Activated naive CD4-positive, alpha-beta T cell treated with anti-CD3 and anti-CD28 coated beads, Interleukin-2, amount 50 U/mL, for 72 hours (primary cell): ENCODE data around the gene CBR4. TPM values are rescaled to one million over a fixed set of nuclear protein-coding genes. Genes with fewer than 3 reads are reported as not detected.
A peak's percentile ranks its signal among the peaks of the same experiment; 100 is the strongest.
"Not testable (repeated sequence)": the region's sequence is repeated elsewhere in the genome, so short reads cannot be mapped to it uniquely, and the experiment has no call there.

Experiments
- ATAC-seq, 2 donors: fragments of 150-1000 bp; cut with Tn5 transposase; 2 replicates each; pipeline ENCODE4 v1.10.0; 2021; ENCODE audit warnings: mild to moderate bottlenecking in 2 of 2, moderate library complexity in 2 of 2
- DNase-seq, 2 donors: peaks; one replicate each; pipeline ENCODE4 v3.0.0; 2021 to 2022; ENCODE audit warnings: low spot score in 2 of 2
- H3K27ac Mint-ChIP-seq, 2 donors: one replicate each; pipeline ENCODE4 v1.8.0; 2022; ENCODE audit warnings: mild to moderate bottlenecking in 2 of 2, mixed read lengths in 2 of 2
- H3K36me3 Mint-ChIP-seq, 2 donors: one replicate each; pipeline ENCODE4 v1.8.0; 2022; ENCODE audit warnings: mixed read lengths in 2 of 2
- H3K9me3 Mint-ChIP-seq, 2 donors: one replicate each; pipeline ENCODE4 v1.8.0; 2022; ENCODE audit warnings: mixed read lengths in 2 of 2
- total RNA-seq, 2 donors: library from RNA; stranded (reverse); gene quantifications; one replicate each; pipeline ENCODE4 v1.2.3, GENCODE V29; 2022

The CBR4 gene
- total RNA-seq, 2 donors from 2014 or later, result 18.0 to 22.4 TPM

DNA sequence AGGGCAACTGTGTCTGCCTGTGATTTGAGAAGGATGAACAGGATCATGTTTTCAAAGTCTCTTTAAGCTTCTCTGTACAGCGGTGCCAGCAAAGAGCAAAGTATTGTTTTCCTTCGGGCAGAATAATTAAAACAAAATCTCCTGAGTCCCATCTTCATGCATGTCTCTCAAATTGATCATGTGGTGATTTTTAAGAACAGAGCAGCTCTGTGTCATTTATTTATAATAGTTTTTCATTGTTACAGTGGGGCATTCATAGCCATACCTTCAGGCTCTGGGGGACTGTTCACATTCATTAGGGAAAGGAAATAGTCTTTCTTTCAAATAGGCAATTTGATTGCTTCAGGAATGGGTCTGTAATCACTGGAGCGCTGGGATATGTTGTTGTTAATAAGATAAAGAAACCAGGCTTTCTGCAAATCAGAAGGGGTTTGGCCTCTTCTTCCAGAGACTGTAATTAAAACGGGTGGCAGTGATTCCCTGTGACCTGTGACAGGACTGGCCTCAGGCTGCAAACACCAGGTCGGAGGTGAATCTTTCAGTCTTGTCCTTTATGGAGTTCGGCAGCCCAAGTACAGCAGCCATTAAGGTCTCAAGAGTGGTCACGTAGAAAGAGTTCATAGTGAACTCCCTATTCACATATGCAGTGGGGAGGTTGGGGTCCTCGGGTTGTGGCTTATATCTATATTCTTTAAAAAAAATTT is 29.3 kb upstream of the CBR4 start:
- Mint-ChIP-seq H3K27ac (no peak overlapping the region), H3K9me3 (no peaks in the 10 kb centered on the region), H3K36me3 (no peaks in the 10 kb centered on the region)
- no peak for DNase-seq
- ATAC-seq, result no peak

DNA sequence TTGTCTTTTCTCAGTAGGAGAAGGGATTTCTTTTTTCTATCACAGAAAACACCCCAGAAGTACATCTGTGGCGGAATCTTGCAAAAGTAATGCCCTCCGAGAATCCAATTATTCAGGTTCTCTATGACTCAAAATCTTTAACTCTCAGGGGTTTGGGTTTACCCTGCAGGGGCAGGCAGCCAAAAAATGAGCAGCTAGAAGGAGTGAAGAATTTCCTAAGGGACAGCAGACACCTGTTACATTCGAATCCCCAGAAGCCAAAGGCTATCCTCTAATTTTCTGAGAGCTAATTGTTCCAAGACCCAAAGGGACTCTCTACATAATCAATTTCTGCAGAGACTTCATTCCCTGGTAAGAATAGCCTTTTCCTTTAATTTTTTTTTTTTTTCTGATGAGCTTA is 27.5 kb upstream of the CBR4 start:
- H3K9me3 Mint-ChIP-seq, result no peaks in the 10 kb centered on the region
- H3K36me3 Mint-ChIP-seq, result no peaks in the 10 kb centered on the region
- no peak overlapping the region for H3K27ac Mint-ChIP-seq
- no peak for ATAC-seq
- no peak for DNase-seq

DNA sequence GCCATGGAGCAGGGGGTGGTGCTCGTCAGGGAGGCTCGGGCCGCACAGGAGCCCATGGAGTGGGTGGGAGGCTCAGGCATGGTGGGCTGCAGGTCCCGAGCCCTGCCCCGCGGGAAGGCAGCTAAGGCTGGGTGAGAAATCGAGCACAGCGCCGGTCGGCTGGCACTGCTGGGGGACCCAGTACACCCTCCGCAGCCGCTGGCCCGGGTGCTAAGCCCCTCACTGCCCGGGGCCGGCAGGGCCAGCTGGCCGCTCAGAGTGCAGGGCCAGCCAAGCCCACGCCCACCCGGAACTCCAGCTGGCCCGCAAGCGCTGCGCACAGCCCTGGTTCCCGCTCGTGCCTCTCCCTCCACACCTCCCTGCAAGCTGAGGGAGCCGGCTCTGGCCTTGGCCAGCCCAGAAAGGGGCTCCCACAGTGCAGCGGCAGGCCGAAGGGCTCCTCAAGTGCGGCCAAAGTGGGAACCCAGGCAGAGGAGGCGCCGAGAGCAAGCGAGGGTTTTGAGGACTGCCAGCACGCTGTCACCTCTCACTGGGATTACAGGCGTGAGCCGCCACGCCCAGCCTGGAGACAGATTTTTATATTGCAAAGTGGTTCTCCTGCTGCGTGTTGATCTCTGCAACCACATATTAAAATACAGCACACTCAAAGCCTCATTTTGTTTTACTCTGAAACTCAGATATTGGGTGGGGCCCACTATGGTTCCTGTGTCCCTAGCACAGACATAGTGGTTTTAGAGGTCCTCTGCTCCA is 26.0 kb upstream of the CBR4 start:
- not testable (repeated sequence) for H3K36me3 Mint-ChIP-seq, DNase-seq, H3K9me3 Mint-ChIP-seq, ATAC-seq, H3K27ac Mint-ChIP-seq

DNA sequence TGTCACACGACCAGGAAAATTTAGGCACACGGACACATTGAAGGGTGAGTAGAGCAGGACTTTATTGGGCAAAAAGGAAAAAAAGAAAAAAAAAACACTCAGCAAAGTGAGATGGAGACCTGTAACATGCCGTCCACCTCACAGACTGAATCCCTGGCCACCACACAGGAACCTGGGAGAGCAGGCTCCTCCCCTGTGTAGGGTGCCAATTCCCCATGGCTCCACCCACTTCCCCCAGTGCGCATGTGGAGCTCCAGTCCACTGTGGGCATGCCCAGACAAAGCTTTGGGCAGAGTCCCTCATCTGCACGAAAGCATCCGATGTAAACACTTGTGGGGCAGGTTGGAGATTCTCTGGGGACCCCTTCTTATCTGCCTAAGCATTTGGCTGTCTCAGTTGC is 23.6 kb upstream of the CBR4 start:
- DNase-seq (no peak), ATAC-seq (peak in 1 of 2 donors; percentile 36)
- Mint-ChIP-seq H3K27ac (no peak overlapping the region), H3K36me3 (no peaks in the 10 kb centered on the region), H3K9me3 (no peaks in the 10 kb centered on the region)

DNA sequence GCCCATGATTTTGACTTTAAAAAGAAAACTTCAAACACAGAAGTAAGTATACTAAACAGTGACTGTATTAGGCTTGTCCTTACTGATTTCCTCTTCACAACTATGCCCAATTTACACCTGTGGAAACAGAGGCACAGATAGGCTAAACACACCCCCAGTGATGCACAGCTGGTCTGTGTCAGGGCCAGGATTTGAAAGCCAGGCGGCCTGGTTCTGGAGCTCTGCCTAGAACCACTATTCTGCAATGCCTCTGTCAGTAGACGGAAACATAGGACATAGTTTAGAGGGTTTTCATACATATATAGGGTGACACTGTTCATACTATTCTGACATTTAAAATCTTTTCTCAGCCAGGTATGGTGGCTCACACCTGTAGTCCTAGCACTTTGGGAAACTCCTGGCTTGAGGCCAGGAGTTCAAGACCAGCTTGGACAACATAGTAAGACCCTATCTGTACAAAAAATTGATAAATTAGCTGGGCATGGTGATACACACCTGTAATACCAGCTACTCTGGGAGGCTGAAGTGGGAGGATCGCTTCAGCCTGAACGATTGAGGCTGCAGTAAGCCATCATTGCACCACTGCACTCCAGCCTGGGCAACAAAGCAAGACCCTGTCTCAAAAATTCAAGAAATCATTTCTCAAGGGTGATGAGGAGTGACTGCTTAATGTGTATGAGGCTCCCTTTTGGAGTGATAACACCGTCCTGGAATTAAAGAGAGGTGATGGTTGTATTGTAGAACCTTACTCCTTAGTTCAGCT is 23.0 kb upstream of the CBR4 start:
- Mint-ChIP-seq H3K27ac (no peak overlapping the region), H3K9me3 (no peaks in the 10 kb centered on the region), H3K36me3 (no peaks in the 10 kb centered on the region)
- ATAC-seq, result no peak
- no peak for DNase-seq

DNA sequence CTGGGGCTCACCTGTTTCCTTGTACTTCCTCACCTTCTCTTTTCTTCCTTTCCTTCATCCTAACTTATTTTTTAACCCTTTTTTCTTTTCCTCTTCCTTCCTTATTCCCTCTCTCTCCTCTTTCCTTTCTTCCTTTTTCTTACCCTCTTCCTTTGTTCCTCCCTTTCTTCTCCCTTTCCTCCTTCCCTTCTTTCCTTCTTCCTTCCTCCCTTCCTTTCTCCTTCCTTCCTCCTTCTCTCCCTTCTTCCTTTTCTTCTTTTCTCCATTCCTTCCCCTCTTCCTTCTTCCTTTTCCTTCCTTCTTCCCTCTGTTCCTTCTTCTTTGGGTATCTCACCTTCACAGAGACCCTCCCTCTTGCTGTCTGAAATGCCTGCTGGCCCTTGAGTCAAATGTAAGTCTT is 22.1 kb upstream of the CBR4 start:
- DNase-seq, result no peak
- H3K9me3 Mint-ChIP-seq, result no peaks in the 10 kb centered on the region
- ATAC-seq, result no peak
- no peaks in the 10 kb centered on the region for H3K36me3 Mint-ChIP-seq
- H3K27ac Mint-ChIP-seq, result no peak overlapping the region

DNA sequence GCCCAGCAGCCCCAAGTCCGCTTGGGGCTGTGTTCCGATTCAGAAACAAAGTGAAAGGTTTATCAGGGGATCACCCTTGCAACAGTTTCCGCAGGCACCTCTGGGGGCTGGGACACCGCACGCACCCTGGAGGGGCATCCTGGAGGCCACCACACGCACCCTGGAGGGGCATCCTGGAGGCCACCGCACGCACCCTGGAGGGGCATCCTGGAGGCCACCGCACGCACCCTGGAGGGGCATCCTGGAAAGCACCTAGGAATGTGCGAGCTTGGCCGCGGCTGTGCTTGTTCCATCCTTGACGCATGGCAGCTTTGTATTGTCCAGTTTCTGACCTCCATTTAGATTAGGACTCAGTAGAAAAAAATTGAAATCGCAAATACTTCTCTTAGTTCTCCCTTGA is 21.3 kb upstream of the CBR4 start:
- ATAC-seq (no peak), DNase-seq (no peak)
- no peaks in the 10 kb centered on the region for H3K9me3 Mint-ChIP-seq
- H3K27ac Mint-ChIP-seq, result no peak overlapping the region
- H3K36me3 Mint-ChIP-seq, result no peaks in the 10 kb centered on the region

DNA sequence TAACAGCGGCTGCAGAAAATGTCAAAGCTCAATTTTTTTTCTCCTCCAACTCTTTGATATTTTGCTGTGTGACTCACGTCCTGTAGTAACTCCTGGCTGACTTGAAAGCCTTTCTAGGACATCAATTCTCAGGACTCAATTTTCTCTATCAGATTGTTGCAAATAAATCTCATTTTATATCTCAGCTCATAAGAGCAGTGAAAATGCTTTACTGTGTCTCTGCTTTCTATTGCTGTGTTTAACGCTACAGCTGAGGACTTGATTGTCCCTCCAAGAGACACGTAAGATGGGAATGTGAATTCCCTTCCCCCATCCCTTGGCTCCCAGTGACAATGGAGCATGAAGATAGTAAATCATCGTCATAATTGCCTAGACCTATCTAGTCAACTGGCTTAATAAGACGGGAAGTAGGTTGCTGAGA is 20.5 kb upstream of the CBR4 start:
- no peak for ATAC-seq
- Mint-ChIP-seq H3K27ac (no peak overlapping the region), H3K9me3 (no peaks in the 10 kb centered on the region), H3K36me3 (no peaks in the 10 kb centered on the region)
- DNase-seq, result no peak

DNA sequence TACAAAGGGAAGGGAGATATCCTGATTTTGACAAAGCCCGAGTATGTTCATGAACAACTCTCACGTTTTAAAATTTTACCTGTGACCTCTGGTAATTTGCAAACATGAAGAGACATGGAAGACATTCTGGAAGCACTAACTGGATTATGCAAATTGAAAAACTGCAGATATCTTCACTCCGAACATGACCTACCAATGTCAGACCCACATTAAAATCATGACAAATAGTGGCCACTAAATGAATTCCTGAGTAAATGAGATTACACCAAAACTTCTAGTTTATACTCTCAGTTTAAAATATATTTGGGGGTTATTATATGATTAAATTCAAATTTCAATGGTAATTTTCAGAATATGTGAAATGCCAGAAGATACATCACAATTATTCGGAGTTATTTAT is 19.9 kb upstream of the CBR4 start:
- H3K27ac Mint-ChIP-seq, result no peak overlapping the region
- ATAC-seq (no peak), DNase-seq (no peak)
- no peaks in the 10 kb centered on the region for H3K9me3 Mint-ChIP-seq
- no peaks in the 10 kb centered on the region for H3K36me3 Mint-ChIP-seq

DNA sequence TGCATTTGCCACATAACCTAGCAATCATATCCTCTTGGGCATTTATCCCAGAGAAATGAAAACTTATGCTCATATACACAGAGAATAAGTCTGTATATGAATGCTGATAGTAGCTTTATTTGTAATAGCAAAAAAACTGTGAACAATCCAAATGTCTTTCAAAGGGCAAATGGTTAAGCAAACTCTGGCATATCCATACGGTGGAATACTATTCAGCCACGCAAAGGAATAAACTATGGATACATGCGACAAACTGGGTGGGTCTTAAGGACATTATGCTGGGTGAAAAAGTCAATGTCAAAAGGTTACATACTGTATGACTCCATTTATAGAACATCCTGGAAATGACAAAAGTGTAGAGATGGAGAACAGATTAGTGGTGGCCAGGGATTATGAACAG is 17.6 kb upstream of the CBR4 start:
- no peak for DNase-seq
- no peaks in the 10 kb centered on the region for H3K9me3 Mint-ChIP-seq
- no peak for ATAC-seq
- H3K27ac Mint-ChIP-seq, result no peak overlapping the region
- no peaks in the 10 kb centered on the region for H3K36me3 Mint-ChIP-seq

DNA sequence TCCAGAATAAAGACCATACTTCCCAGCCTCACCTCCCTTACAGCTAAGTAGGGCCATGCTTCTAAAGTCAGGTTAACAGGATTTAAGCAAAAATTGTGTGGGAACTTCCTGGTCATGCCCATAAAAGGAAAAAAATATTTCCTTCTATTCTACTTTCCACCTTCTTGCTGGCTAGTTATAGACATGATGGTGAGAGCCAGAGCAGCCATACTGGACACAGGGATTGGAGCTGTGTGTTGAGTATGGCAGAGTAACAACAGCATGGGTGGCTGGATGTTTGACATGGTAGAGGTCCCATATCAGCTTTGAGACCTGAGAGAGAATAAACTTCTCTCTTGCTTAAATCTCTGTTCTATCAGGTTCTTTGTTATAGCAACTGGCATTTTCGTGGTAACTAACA is 15.1 kb upstream of the CBR4 start:
- Mint-ChIP-seq H3K27ac (no peak overlapping the region), H3K9me3 (no peaks in the 10 kb centered on the region), H3K36me3 (no peaks in the 10 kb centered on the region)
- DNase-seq (no peak), ATAC-seq (no peak)

DNA sequence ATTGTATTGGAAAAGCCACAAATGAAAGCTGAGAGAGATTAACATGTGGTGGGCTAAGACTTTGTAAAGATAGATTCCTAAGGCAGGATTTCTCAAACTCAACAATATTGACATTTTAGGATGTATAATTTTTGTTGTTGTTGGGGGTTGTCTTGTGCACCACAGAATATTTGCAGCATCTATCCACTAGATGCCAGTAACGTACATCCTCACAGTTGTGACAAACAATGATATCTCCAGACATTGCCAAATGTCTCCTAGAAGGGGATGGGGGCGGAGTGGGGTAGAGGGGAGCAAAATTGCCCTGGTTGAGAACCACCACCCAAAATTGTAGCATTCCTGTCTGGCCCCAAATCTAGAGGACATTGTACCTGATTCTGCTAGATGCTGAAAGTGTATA is 14.7 kb upstream of the CBR4 start:
- Mint-ChIP-seq H3K9me3 (no peaks in the 10 kb centered on the region), H3K27ac (no peak overlapping the region), H3K36me3 (no peaks in the 10 kb centered on the region)
- DNase-seq (no peak), ATAC-seq (no peak)

DNA sequence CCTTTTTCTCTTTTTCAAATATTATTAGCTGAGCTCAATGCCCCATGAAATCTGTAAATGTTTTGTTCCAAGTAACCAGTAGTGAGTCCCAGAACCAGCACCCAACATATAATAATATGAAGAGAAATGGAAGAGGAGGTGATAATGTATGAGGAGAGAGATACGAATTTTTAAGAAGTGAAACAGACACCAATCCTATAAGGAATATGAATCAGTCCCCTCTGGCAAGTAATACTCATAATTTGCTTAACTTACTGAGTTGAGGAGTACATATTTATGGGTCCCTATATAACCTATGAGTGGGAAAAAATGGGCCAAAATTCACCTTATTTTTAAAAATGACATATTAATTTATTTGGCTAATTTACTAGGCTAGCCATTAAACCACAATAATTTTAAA is 8.4 kb upstream of the CBR4 start:
- DNase-seq, result no peak
- Mint-ChIP-seq H3K9me3 (no peaks in the 10 kb centered on the region), H3K27ac (no peak overlapping the region), H3K36me3 (no peaks in the 10 kb centered on the region)
- ATAC-seq, result no peak

DNA sequence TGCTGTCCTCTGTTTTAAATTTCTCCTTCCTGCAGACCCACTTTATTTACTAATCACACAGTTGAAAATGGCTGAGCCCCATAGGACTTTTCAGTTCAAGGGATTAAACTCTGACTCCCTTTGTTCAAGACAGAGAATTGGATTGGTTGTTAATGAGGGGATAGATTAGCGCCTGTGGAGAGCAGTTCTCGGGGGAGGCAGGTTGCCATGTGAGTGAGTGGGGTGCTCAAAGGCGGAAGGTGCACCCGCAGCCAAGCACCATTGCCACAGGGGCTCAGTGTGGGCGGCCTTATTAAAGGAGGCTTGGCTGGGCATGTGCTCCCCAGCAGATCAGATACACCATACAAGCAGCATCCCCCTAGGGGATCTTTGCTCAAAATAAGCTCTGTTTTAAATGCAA is 7.9 kb upstream of the CBR4 start:
- Mint-ChIP-seq H3K9me3 (no peaks in the 10 kb centered on the region), H3K27ac (no peak overlapping the region), H3K36me3 (no peaks in the 10 kb centered on the region)
- ATAC-seq (no peak), DNase-seq (no peak)

DNA sequence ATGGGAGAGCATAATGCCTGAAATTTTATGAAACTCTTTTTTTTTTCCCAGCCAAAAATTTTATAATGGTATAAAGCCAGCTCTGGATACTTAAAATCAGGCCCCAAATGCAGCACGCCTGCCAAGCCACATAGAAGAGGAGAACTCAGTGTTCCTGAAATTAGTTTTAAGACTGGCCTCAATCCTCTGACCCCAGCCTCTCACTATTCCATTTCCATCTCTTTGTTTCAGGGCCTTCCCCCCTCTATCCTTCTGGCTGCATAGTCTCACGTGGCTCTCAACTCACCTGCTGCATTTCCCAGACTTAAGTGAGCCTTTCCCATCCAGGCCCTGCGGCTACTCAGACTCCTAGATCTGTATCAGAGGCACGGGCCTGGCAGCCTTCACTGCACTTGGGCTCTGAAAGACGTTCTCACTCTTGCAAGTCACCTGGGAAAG is 5.2 kb upstream of the CBR4 start:
- DNase-seq, result no peak
- no peak for ATAC-seq
- no peaks in the 10 kb centered on the region for H3K9me3 Mint-ChIP-seq
- H3K36me3 Mint-ChIP-seq, result peaks cover 0 to 5% of the 10 kb centered on the region in 2 donors
- no peak overlapping the region for H3K27ac Mint-ChIP-seq

DNA sequence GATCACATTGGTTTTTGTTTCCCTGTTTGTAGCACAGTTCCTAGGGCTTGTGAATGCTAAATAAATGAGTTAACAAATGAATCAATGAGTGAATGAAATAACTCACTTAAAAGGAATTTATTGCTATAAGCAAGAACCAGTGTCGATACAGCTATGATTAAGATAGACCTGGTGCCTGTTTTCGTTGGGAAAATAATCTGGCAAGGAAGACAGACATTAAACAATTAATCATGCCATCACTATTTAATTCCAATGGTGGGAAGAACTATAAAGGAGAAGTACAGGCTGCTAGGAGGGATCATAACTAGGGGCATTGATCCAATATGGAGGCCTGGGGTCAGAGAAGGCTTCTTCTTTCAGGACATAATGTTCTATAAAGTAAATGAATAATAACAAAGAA is 4.5 kb upstream of the CBR4 start:
- Mint-ChIP-seq H3K36me3 (peaks cover under 1 to 9% of the 10 kb centered on the region in 2 donors), H3K27ac (no peak overlapping the region), H3K9me3 (no peaks in the 10 kb centered on the region)
- ATAC-seq, result no peak
- no peak for DNase-seq

DNA sequence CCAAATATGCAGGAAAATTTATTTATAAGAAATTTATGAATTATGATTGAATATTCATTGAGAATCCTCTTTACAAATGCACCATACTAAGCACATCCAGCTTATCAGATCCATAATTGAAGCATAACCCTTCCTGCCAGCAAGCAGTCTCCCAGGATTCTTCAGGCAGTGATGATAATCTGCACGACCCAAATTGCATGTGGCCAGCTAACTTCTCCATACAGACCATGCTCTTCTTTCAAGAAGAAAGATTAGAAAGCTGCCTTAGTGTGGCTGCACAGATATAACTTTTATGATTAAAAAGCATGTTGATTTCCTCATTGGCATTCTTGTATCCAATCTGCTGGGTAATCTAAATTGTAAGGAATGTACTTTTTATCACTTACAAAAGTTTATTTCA is 3.3 kb upstream of the CBR4 start:
- DNase-seq (no peak), ATAC-seq (no peak)
- no peak overlapping the region for H3K27ac Mint-ChIP-seq
- peaks cover 10 to 13% of the 10 kb centered on the region in 2 donors for H3K36me3 Mint-ChIP-seq
- no peaks in the 10 kb centered on the region for H3K9me3 Mint-ChIP-seq
